Naive B cell (primary cell): Measurements from ENCODE around the gene ECHS1. TPM values are rescaled to one million over a fixed set of nuclear protein-coding genes. Genes with fewer than 3 reads are reported as not detected.

Source experiments
- polyA plus RNA-seq, 6 donors: library from polyadenylated mRNA; unstranded; fragments of 300-500 nt; fragmentation: Illumina TruSeq; gene quantifications; one replicate each; pipeline ENCODE4 v1.2.3, GENCODE V29; 2021; ENCODE audit warnings: low read depth in 6 of 6

The ECHS1 gene
- polyA plus RNA-seq, 6 donors from 2014 or later, result 89.3 to 121 (median 110) TPM

Other genes starting within 250 kb of the ECHS1 start
- under 1 TPM in 3 of 6 donors, not detected in 3; 0.04 to 0.08 (median 0.08) TPM for gene KNDC1, start 213.1 kb downstream of the ECHS1 start, polyA plus RNA-seq
- under 1 TPM in 5 of 6 donors, not detected in 1; 0.23 to 0.61 (median 0.27) TPM for gene UTF1, start 143.1 kb downstream of the ECHS1 start, polyA plus RNA-seq
- under 1 TPM in 5 of 6 donors, not detected in 1; 0.12 to 0.23 (median 0.16) TPM for gene VENTX, start 135.5 kb downstream of the ECHS1 start, polyA plus RNA-seq
- gene ADAM8, start 96.5 kb downstream of the ECHS1 start, polyA plus RNA-seq, result 10 to 100 TPM; 30.0 to 56.1 (median 34.6) TPM
- gene TUBGCP2, start 64.5 kb downstream of the ECHS1 start, polyA plus RNA-seq, result 10 to 100 TPM; 19.6 to 36.2 (median 25.9) TPM
- gene ZNF511, start 64.4 kb downstream of the ECHS1 start, polyA plus RNA-seq, result 10 to 100 TPM; 60.6 to 86.0 (median 75.6) TPM
- not detected for gene CALY, start 36.5 kb downstream of the ECHS1 start, polyA plus RNA-seq
- gene PRAP1, start 26.0 kb downstream of the ECHS1 start, polyA plus RNA-seq, result not detected
- gene FUOM, start 15.3 kb downstream of the ECHS1 start, polyA plus RNA-seq, result 10 to 100 TPM; 31.3 to 46.5 (median 42.0) TPM
- gene PAOX, start 5.9 kb upstream of the ECHS1 start, polyA plus RNA-seq, result 10 to 100 TPM; 45.3 to 63.2 (median 53.5) TPM
- 10 to 100 TPM; 41.1 to 82.6 (median 47.3) TPM for gene MTG1, start 20.8 kb upstream of the ECHS1 start, polyA plus RNA-seq
- gene SPRN, start 51.3 kb upstream of the ECHS1 start, polyA plus RNA-seq, result under 1 TPM in 5 of 6 donors, not detected in 1; 0.28 to 0.68 (median 0.39) TPM
- under 1 TPM in 1 of 6 donors, not detected in 5; 0.08 TPM for gene SCART1, start 80.6 kb upstream of the ECHS1 start, polyA plus RNA-seq
- gene CYP2E1, start 154.0 kb upstream of the ECHS1 start, polyA plus RNA-seq, result under 1 TPM in 1 of 6 donors, not detected in 5; 0.04 TPM
- gene SYCE1, start 192.2 kb upstream of the ECHS1 start, polyA plus RNA-seq, result 1 to 10 TPM in 1 of 6 donors, under 1 TPM in 1, not detected in 4; 0.45 to 2.2 TPM